Neural crest cell (in vitro differentiated cells): ENCODE measurements around the gene FAHD1. TPM values are rescaled to one million over a fixed set of nuclear protein-coding genes. Genes with fewer than 3 reads are reported as not detected.
"Not testable (repeated sequence)": the region's sequence is repeated elsewhere in the genome, so short reads cannot be mapped to it uniquely, and the experiment has no call there.

ENCODE experiments used
- DNase-seq: peaks from one replicate; pipeline ENCODE4 v3.0.0; 2021; ENCODE audit warnings: low read depth, mixed read lengths, low spot score
- H3K27ac Mint-ChIP-seq: one replicate; pipeline ENCODE4 v1.8.0; 2021; ENCODE audit warnings: mild to moderate bottlenecking, mixed read lengths; ENCODE audit not compliant: unreplicated experiment
- H3K27me3 Mint-ChIP-seq: 2 replicates; pipeline ENCODE4 v1.8.0; 2021; ENCODE audit warnings: low read depth, mild to moderate bottlenecking, mixed read lengths
- H3K36me3 Mint-ChIP-seq: 2 replicates; pipeline ENCODE4 v1.8.0; 2021; ENCODE audit warnings: low read depth, mild to moderate bottlenecking, mixed read lengths
- H3K4me1 Mint-ChIP-seq: 2 replicates; pipeline ENCODE4 v1.8.0; 2021; ENCODE audit warnings: mixed read lengths
- H3K4me3 Mint-ChIP-seq: one replicate; pipeline ENCODE4 v1.8.0; 2021; ENCODE audit warnings: mild to moderate bottlenecking, mixed read lengths
- H3K9me3 Mint-ChIP-seq: 2 replicates; pipeline ENCODE4 v1.8.0; 2021; ENCODE audit warnings: mixed read lengths
- CTCF ChIP-seq: fragments of 200-600 bp; sonication (generic); conservative IDR thresholded peaks from 2 replicates; pipeline ENCODE4 v1.5.0; 2021; ENCODE audit warnings: antibody characterized with exemption, mild to moderate bottlenecking
- total RNA-seq: library from RNA; stranded (reverse); gene quantifications from 2 replicates; pipeline ENCODE4 v1.2.1, GENCODE V29; 2021

The FAHD1 gene
- total RNA-seq, 1 donor from 2014 or later: 27.2 TPM

GRCh38 chr16:1870365-1871082 is 43.5 kb downstream of the FAHD1 start:
- TF ChIP-seq CTCF: no peak
- no peaks in the 10 kb centered on the region for H3K36me3 Mint-ChIP-seq
- no peak for DNase-seq
- peaks cover 68% of the 10 kb centered on the region for H3K27me3 Mint-ChIP-seq
- no peak overlapping the region for H3K4me3 Mint-ChIP-seq
- no peaks in the 10 kb centered on the region for H3K9me3 Mint-ChIP-seq
- no peaks in the 10 kb centered on the region for H3K4me1 Mint-ChIP-seq
- H3K27ac Mint-ChIP-seq: no peak overlapping the region

- TF ChIP-seq CTCF: no peak
- no peaks in the 10 kb centered on the region for H3K9me3 Mint-ChIP-seq
- peaks cover 63% of the 10 kb centered on the region for H3K27me3 Mint-ChIP-seq
- H3K4me3 Mint-ChIP-seq: no peak within 1 kb of the TSS
- peak; percentile 26 for DNase-seq
- H3K4me1 Mint-ChIP-seq: no peaks in the 10 kb centered on the region
- H3K27ac Mint-ChIP-seq: no peak within 1 kb of the TSS
- no peaks in the 10 kb centered on the region for H3K36me3 Mint-ChIP-seq
Observed at GRCh38 chr16:1871974-1872635, 45.1 kb downstream of the FAHD1 start, which contains the start of gene MEIOB. TSS of gene MEIOB (minus strand) at chr16:1872164. CDS start at chr16:1868175, 3,989 bp downstream.

GRCh38 chr16:1874854-1875253 is 47.8 kb downstream of the FAHD1 start:
- Mint-ChIP-seq H3K4me3 (no peak overlapping the region), H3K36me3 (no peaks in the 10 kb centered on the region), H3K9me3 (no peaks in the 10 kb centered on the region), H3K27ac (no peak overlapping the region), H3K4me1 (no peaks in the 10 kb centered on the region), H3K27me3 (peaks cover 77% of the 10 kb centered on the region)
- no peak for TF ChIP-seq CTCF
- no peak for DNase-seq

- not testable (repeated sequence) for H3K4me3 Mint-ChIP-seq, H3K9me3 Mint-ChIP-seq, H3K36me3 Mint-ChIP-seq, H3K4me1 Mint-ChIP-seq, H3K27ac Mint-ChIP-seq, DNase-seq
- peaks cover 69% of the 10 kb centered on the region for H3K27me3 Mint-ChIP-seq
Observed at GRCh38 chr16:1876066-1876465, 49.1 kb downstream of the FAHD1 start.

- Mint-ChIP-seq H3K27ac (no peak overlapping the region), H3K4me3 (no peak overlapping the region), H3K4me1 (no peaks in the 10 kb centered on the region), H3K36me3 (no peaks in the 10 kb centered on the region), H3K27me3 (peaks cover 72% of the 10 kb centered on the region), H3K9me3 (no peaks in the 10 kb centered on the region)
- no peak for TF ChIP-seq CTCF
- DNase-seq: no peak
Observed at GRCh38 chr16:1876468-1876867, 49.5 kb downstream of the FAHD1 start.

- Mint-ChIP-seq H3K4me3 (no peak overlapping the region), H3K27ac (no peak overlapping the region), H3K9me3 (no peaks in the 10 kb centered on the region), H3K36me3 (no peaks in the 10 kb centered on the region), H3K27me3 (peaks cover 71% of the 10 kb centered on the region), H3K4me1 (no peaks in the 10 kb centered on the region)
- DNase-seq: no peak
- no peak for TF ChIP-seq CTCF
Observed at GRCh38 chr16:1877089-1877488, 50.1 kb downstream of the FAHD1 start.
